H1 (cell line): Measurements from ENCODE around the gene KIAA1671. TPM values are rescaled to one million over a fixed set of nuclear protein-coding genes. Genes with fewer than 3 reads are reported as not detected.

Experiments
- CTCF ChIA-PET: fragments of 300-600 bp; sonication (Branson Sonifier 250); formaldehyde crosslinking; loops from one replicate; lab custom pipeline; 2021; ENCODE audit not compliant: partially characterized antibody; lab: Charles Lee
- POLR2A ChIA-PET: fragments of 300-600 bp; sonication (Branson Sonifier 250); formaldehyde crosslinking; loops from one replicate; lab custom pipeline; 2021; ENCODE audit warnings: inconsistent platforms; ENCODE audit not compliant: partially characterized antibody; lab: Charles Lee
- DNase-seq, 2 experiments: peaks; one replicate each; pipeline versions ENCODE4 v3.0.0 to v3.0.0-alpha.2; 2010 to 2022; ENCODE audit warnings: low spot score in 2 of 2, low read depth in 1 of 2, mixed read lengths in 1 of 2
- FAIRE-seq: peaks from 2 replicates; lab custom pipeline; 2011; peaks lifted over from hg19 to GRCh38; lab: Jason Lieb, UNC
- H2AFZ ChIP-seq: 2 replicates; pipeline ENCODE4 v1.8.1; 2012; ENCODE audit warnings: low read length, inconsistent platforms
- H2AK5ac ChIP-seq: 2 replicates; pipeline ENCODE4 v1.6.1; 2013; ENCODE audit warnings: low read depth, low read length
- H2BK120ac ChIP-seq: replicated peaks from 2 replicates; pipeline ENCODE3; 2013; ENCODE audit warnings: low read depth, low read length, inconsistent platforms
- H2BK12ac ChIP-seq: 2 replicates; pipeline ENCODE4 v1.6.1; 2013; ENCODE audit warnings: low read depth, low read length
- H2BK15ac ChIP-seq: 2 replicates; pipeline ENCODE4 v1.6.1; 2013; ENCODE audit warnings: low read length
- H2BK20ac ChIP-seq: 2 replicates; pipeline ENCODE4 v1.6.1; 2013; ENCODE audit warnings: low read length
- H2BK5ac ChIP-seq: 2 replicates; pipeline ENCODE4 v1.6.1; 2013; ENCODE audit warnings: low read depth, low read length
- H3K14ac ChIP-seq: 2 replicates; pipeline ENCODE4 v1.6.1; 2013; ENCODE audit warnings: inconsistent platforms; ENCODE audit not compliant: insufficient read length
- H3K18ac ChIP-seq: 2 replicates; pipeline ENCODE4 v1.6.1; 2013; ENCODE audit warnings: low read length; ENCODE audit errors: extremely low read depth
- H3K23ac ChIP-seq: 2 replicates; pipeline ENCODE4 v1.6.1; 2013; ENCODE audit warnings: inconsistent platforms; ENCODE audit not compliant: insufficient read length
- H3K23me2 ChIP-seq: 2 replicates; pipeline ENCODE4 v1.6.1; 2013; ENCODE audit warnings: low read depth, low read length
- H3K27ac ChIP-seq: 2 replicates; pipeline ENCODE4 v1.6.1; 2011; ENCODE audit warnings: low read depth, low read length, inconsistent platforms
- H3K27me3 ChIP-seq, 4 experiments: replicated peaks in 1 of 4; 1 replicate in 1 of 4; 2 replicates in 3 of 4; pipeline versions ENCODE4 v1.6.1 to v1.8.1; 2011 to 2013; ENCODE audit warnings: low read length in 3 of 4, mild to moderate bottlenecking in 3 of 4, inconsistent platforms in 2 of 4, mixed read lengths in 2 of 4, moderate library complexity in 1 of 4; ENCODE audit not compliant: control insufficient read depth in 3 of 4, insufficient read depth in 3 of 4; ENCODE audit errors: extremely low read depth in 1 of 4
- H3K36me3 ChIP-seq, 4 experiments: 2 replicates each; pipeline versions ENCODE4 v1.6.1 to v1.8.1; 2011 to 2013; ENCODE audit warnings: mild to moderate bottlenecking in 4 of 4, low read length in 3 of 4, moderate library complexity in 2 of 4, control low read depth in 1 of 4, inconsistent platforms in 1 of 4; ENCODE audit not compliant: insufficient read depth in 4 of 4, control insufficient read depth in 2 of 4
- H3K4ac ChIP-seq: replicated peaks from 2 replicates; pipeline ENCODE3; 2013; ENCODE audit warnings: low read length, low read depth, mixed read lengths, inconsistent platforms; ENCODE audit not compliant: insufficient read length
- H3K4me1 ChIP-seq, 4 experiments: replicated peaks in 1 of 4; 1 replicate in 1 of 4; 2 replicates in 3 of 4; pipeline versions ENCODE4 v1.6.1 to v1.8.1; 2011 to 2013; ENCODE audit warnings: low read length in 3 of 4, inconsistent platforms in 2 of 4, mixed read lengths in 1 of 4; ENCODE audit not compliant: insufficient read depth in 4 of 4, control insufficient read depth in 3 of 4
- H3K4me2 ChIP-seq, 2 experiments: 2 replicates each; pipeline versions ENCODE4 v1.6.1 to v1.8.1; 2011 to 2013; ENCODE audit warnings: low read depth in 2 of 2, low read length in 2 of 2, control low read depth in 1 of 2, inconsistent platforms in 1 of 2, mild to moderate bottlenecking in 1 of 2; ENCODE audit not compliant: insufficient read depth in 1 of 2
- H3K4me3 ChIP-seq, 4 experiments: fragments of 200-600, 300-600 bp in 1 of 4; sonication (generic), shearing (Covaris generic), sonication (Bioruptor Twin) in 1 of 4; 2 replicates each; pipeline versions ENCODE4 v1.5.1 to v1.8.1; 2011 to 2016; ENCODE audit warnings: low read length in 4 of 4, low read depth in 3 of 4, control low read depth in 2 of 4, inconsistent platforms in 2 of 4, mild to moderate bottlenecking in 2 of 4, mixed read lengths in 1 of 4, moderate library complexity in 1 of 4; ENCODE audit not compliant: insufficient read depth in 2 of 4; ENCODE audit errors: extremely low read depth in 1 of 4
- H3K56ac ChIP-seq: replicated peaks from 2 replicates; pipeline ENCODE3; 2013; ENCODE audit warnings: low read depth, mild to moderate bottlenecking, mixed read lengths, low read length, inconsistent platforms; ENCODE audit not compliant: insufficient read length
- H3K79me1 ChIP-seq: 2 replicates; pipeline ENCODE4 v1.6.1; 2013; ENCODE audit warnings: low read depth, low read length, control low read depth
- H3K79me2 ChIP-seq, 2 experiments: 2 replicates each; pipeline versions ENCODE4 v1.6.1 to v1.8.1; 2012 to 2013; ENCODE audit warnings: low read length in 2 of 2, mild to moderate bottlenecking in 2 of 2, inconsistent platforms in 1 of 2; ENCODE audit not compliant: insufficient read depth in 2 of 2, control insufficient read depth in 1 of 2
- H3K9ac ChIP-seq, 4 experiments: replicated peaks in 1 of 4; 1 replicate in 1 of 4; 2 replicates in 3 of 4; pipeline versions ENCODE4 v1.6.1 to v1.8.1; 2011 to 2013; ENCODE audit warnings: low read depth in 3 of 4, low read length in 3 of 4, control low read depth in 2 of 4, mild to moderate bottlenecking in 2 of 4, moderate library complexity in 2 of 4, inconsistent platforms in 1 of 4; ENCODE audit errors: extremely low read depth in 1 of 4
- H3K9me3 ChIP-seq, 2 experiments: 2 replicates each; pipeline versions ENCODE4 v1.6.1 to v1.8.1; 2012 to 2013; ENCODE audit warnings: mild to moderate bottlenecking in 2 of 2, moderate library complexity in 2 of 2, control low read depth in 1 of 2, inconsistent platforms in 1 of 2, low read depth in 1 of 2, low read length in 1 of 2, mixed read lengths in 1 of 2; ENCODE audit not compliant: insufficient read depth in 2 of 2
- H4K20me1 ChIP-seq, 2 experiments: replicated peaks in 1 of 2; 2 replicates each; pipeline versions ENCODE3 to v1.8.1; 2011 to 2013; ENCODE audit warnings: inconsistent platforms in 2 of 2, low read length in 2 of 2, mild to moderate bottlenecking in 1 of 2; ENCODE audit not compliant: insufficient read depth in 2 of 2, control insufficient read depth in 1 of 2
- H4K5ac ChIP-seq: 2 replicates; pipeline ENCODE4 v1.6.1; 2013; ENCODE audit warnings: low read length, low read depth, mixed read lengths, inconsistent platforms; ENCODE audit not compliant: insufficient read length
- H4K8ac ChIP-seq: 2 replicates; pipeline ENCODE4 v1.8.0; 2013; ENCODE audit warnings: mild to moderate bottlenecking, moderate library complexity, low read length, inconsistent platforms; ENCODE audit not compliant: insufficient read depth; ENCODE audit errors: extremely low read depth
- H4K91ac ChIP-seq: replicated peaks from 2 replicates; pipeline ENCODE3; 2013; ENCODE audit warnings: low read length, mixed read lengths, inconsistent platforms; ENCODE audit not compliant: insufficient read length
- BRCA1 ChIP-seq: IDR thresholded peaks from 2 replicates; pipeline ENCODE4 v1.6.1; 2012; ENCODE audit warnings: low read depth, low read length, improper control_type of control experiment
- GABPA ChIP-seq: IDR thresholded peaks from 2 replicates; pipeline ENCODE4 v1.6.1; 2011; ENCODE audit warnings: mild to moderate bottlenecking, low read length, moderate library complexity, borderline replicate concordance; ENCODE audit not compliant: insufficient read depth
- KDM4A ChIP-seq: IDR thresholded peaks from one replicate; pipeline ENCODE4 v1.7.1; 2012; ENCODE audit warnings: low read depth, mild to moderate bottlenecking, moderate library complexity, low read length, inconsistent platforms; ENCODE audit not compliant: severe bottlenecking
- TBP ChIP-seq: IDR thresholded peaks from 2 replicates; pipeline ENCODE4 v1.6.1; 2011; ENCODE audit warnings: low read depth, low read length, improper control_type of control experiment
- TEAD4 ChIP-seq: IDR thresholded peaks from 2 replicates; pipeline ENCODE4 v1.6.1; 2012; ENCODE audit warnings: low read depth, low read length, inconsistent platforms, mixed read lengths
- YY1 ChIP-seq: IDR thresholded peaks from 2 replicates; pipeline ENCODE4 v1.6.1; 2011; ENCODE audit warnings: low read depth, mild to moderate bottlenecking, low read length
- WGBS, 2 experiments: shearing (Covaris generic) in 1 of 2; methylation state at CpG; one replicate each; pipeline versions ENCODE4 v1.1.6 to v1.1.7; 2013 to 2015; ENCODE audit warnings: low lambda C conversion rate in 2 of 2, mixed read lengths in 2 of 2, inconsistent platforms in 1 of 2, low coverage in 1 of 2, missing lambda C conversion rate in 1 of 2; ENCODE audit not compliant: insufficient replicate concordance in 2 of 2, insufficient coverage in 1 of 2, insufficient read length in 1 of 2; ENCODE audit errors: extremely low coverage in 1 of 2, missing lambda C conversion rate in 1 of 2; 5-methylcytosine and 5-hydroxymethylcytosine counted together
- polyA plus RNA-seq, 7 experiments: library from polyadenylated mRNA; depleted of rRNA in 3 of 7; stranded (reverse) in 5 of 7; unstranded in 2 of 7; fragments of >200 nt in 5 of 7; fragments of 200-250 nt in 2 of 7; gene quantifications; 1 replicate in 5 of 7; 2 replicates in 1 of 7; 4 replicates in 1 of 7; pipeline versions ENCODE4 v1.2.1 to v1.2.3, GENCODE V29; 2011 to 2013; ENCODE audit warnings: missing spikeins in 2 of 7, mixed read lengths in 2 of 7
- total RNA-seq: library from RNA; stranded (reverse); fragmentation: NEBNext Ultra II Directional; extraction: Animal tissue kit (Norgen Biotek cat#: 25700); gene quantifications from 2 replicates; pipeline ENCODE4 v1.2.1, GENCODE V29; 2021
- TF ChIP-seq, protein P1 (sequence below): IDR thresholded peaks from 2 replicates; pipeline ENCODE4 v1.6.1; 2012; ENCODE audit warnings: inconsistent platforms

The KIAA1671 gene
- total and polyA plus RNA-seq, 2 of the 8 experiments (the other 6 are each of a cell fraction or from before 2014, with no cell fraction given), result 6.4 to 23.9 TPM

DNA sequence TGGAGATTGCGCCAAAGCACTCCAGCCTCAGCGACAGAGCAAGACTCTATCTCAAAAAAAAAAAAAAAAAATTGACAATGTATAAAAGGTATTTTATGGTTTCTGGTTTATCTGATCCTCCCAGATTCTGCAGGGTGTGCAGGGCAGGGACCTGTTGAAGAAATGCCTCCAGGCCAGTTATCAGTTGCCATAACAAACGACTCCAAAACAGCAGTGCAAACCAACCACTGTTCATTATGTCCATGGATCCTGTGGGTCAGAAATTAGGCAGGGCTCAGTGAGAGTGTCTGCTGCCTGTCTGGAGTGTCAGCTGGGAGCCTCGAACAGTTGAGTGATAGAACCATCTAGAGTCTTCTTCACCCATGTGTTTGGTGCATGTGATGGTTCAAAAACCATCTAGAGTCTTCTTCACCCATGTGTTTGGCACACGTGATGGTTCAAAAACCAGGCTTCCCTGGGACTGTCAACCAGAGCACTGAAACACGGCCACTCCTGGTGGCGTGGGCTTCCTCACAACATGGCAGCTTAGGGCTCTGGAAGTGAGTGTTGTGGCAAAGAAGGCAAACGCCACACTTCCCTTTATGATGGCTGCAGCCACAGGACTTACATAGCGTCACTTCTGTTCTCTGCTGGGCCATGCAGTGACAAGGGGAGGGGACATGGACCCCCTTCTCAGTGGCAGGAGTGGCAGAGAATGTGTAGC lies 132.0 kb downstream of the KIAA1671 start:
- CTCF ChIA-PET, result interaction anchor here (5.1 kb wide), 1 partner anchor 117 kb away, joined by 43 read pairs; the partner anchor contains the start of gene CRYBB3
- 91% methylated on average over 9 of the region's 9 CpGs; no CpG with 5 or more reads in 1 of the 2 experiments for WGBS, 2 experiments
- H3K18ac ChIP-seq, result no peak overlapping the region

More for the DNA sequence above, 132.0 kb downstream of the KIAA1671 start:
- Histone ChIP-seq H4K91ac (no peak overlapping the region), H3K79me1 (peaks cover 3% of the 10 kb centered on the region), H2BK20ac (no peak overlapping the region), H3K4me1 (peaks cover 0 to 3% (median 0%) of the 10 kb centered on the region in 4 experiments; a peak in 2 of 7 replicates), H3K27me3 (no peaks in the 10 kb centered on the region), H3K4me3 (no peak overlapping the region), H4K5ac (no peak overlapping the region), H3K9me3 (no peaks in the 10 kb centered on the region), H4K8ac (no peak overlapping the region; the same call in 1 of the 2 replicates), H3K23me2 (no peaks in the 10 kb centered on the region), H3K14ac (no peak overlapping the region), H3K27ac (no peak overlapping the region), H3K4me2 (no peak overlapping the region), H3K4ac (no peak overlapping the region), H2BK5ac (no peak overlapping the region), H2AFZ (no peak overlapping the region), H2AK5ac (no peak overlapping the region), H3K79me2 (no peaks in the 10 kb centered on the region; a peak in 1 of 4 replicates), H3K36me3 (no peaks in the 10 kb centered on the region), H2BK120ac (no peak overlapping the region), H3K9ac (no peak overlapping the region), H3K56ac (no peak overlapping the region), H4K20me1 (peaks cover 0 to 1% of the 10 kb centered on the region in 2 experiments), H3K23ac (no peak overlapping the region), H2BK12ac (no peak overlapping the region), H2BK15ac (0 out of 2 replicates have a peak overlapping the region, but pooled peaks have one; percentile 8)
- TF ChIP-seq TBP (no peak), TEAD4 (no peak), KDM4A (no peak), BRCA1 (no peak), GABPA (no peak), YY1 (no peak)
- TF ChIP-seq, protein P1, sequence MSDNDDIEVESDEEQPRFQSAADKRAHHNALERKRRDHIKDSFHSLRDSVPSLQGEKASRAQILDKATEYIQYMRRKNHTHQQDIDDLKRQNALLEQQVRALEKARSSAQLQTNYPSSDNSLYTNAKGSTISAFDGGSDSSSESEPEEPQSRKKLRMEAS, result no peak
- POLR2A ChIA-PET, result interaction anchor here (1.1 kb wide), 1 partner anchor 21 kb away, joined by 3 read pairs; no protein-coding TSS in a partner anchor
- DNase-seq (no peak), FAIRE-seq (no peak)
